NCI-H446 (cell line): ENCODE results near the gene CCR5AS.
"Not testable (repeated sequence)": the region's sequence is repeated elsewhere in the genome, so short reads cannot be mapped to it uniquely, and the experiment has no call there.

Experiments
- DNase-seq, 2 experiments: peaks; one replicate each; lab custom pipeline; 2025; lab: John Stamatoyannopoulos, UW

The CCR5AS gene

GRCh38 chr3:46405301-46406019 is 1.4 kb downstream of the CCR5AS start:
- no peak for DNase-seq

GRCh38 chr3:46402902-46403301 is 4.0 kb downstream of the CCR5AS start:
- DNase-seq: not testable (repeated sequence)

GRCh38 chr3:46401579-46401978 is 5.3 kb downstream of the CCR5AS start:
- no peak for DNase-seq

GRCh38 chr3:46400846-46401245 is 6.0 kb downstream of the CCR5AS start:
- no peak for DNase-seq

- no peak for DNase-seq
Observed at GRCh38 chr3:46400000-46400734, 6.7 kb downstream of the CCR5AS start.

- no peak for DNase-seq
Observed at GRCh38 chr3:46399557-46399956, 7.3 kb downstream of the CCR5AS start.

GRCh38 chr3:46399098-46399497 is 7.8 kb downstream of the CCR5AS start:
- DNase-seq: no peak

GRCh38 chr3:46398186-46398955 is 8.5 kb downstream of the CCR5AS start:
- DNase-seq: no peak

GRCh38 chr3:46397111-46397510 is 9.8 kb downstream of the CCR5AS start:
- no peak for DNase-seq

GRCh38 chr3:46395766-46396530 is 10.9 kb downstream of the CCR5AS start:
- no peak for DNase-seq

- DNase-seq: no peak
Observed at GRCh38 chr3:46395210-46395661, 11.6 kb downstream of the CCR5AS start.

- no peak for DNase-seq
Observed at GRCh38 chr3:46393554-46394434, 13.1 kb downstream of the CCR5AS start.

GRCh38 chr3:46393011-46393410 is 13.9 kb downstream of the CCR5AS start:
- no peak for DNase-seq

- not testable (repeated sequence) for DNase-seq
Observed at GRCh38 chr3:46391526-46391925, 15.3 kb downstream of the CCR5AS start.

- DNase-seq: no peak
Observed at GRCh38 chr3:46389306-46389705, 17.6 kb downstream of the CCR5AS start.

- not testable (repeated sequence) for DNase-seq
Observed at GRCh38 chr3:46388847-46389246, 18.0 kb downstream of the CCR5AS start.

GRCh38 chr3:46386205-46386604 is 20.7 kb downstream of the CCR5AS start:
- DNase-seq: no peak

GRCh38 chr3:46383951-46384330 is 22.9 kb downstream of the CCR5AS start:
- DNase-seq: no peak

GRCh38 chr3:46383211-46383950 is 23.5 kb downstream of the CCR5AS start:
- DNase-seq: no peak

GRCh38 chr3:46381625-46382024 is 25.2 kb downstream of the CCR5AS start:
- no peak for DNase-seq
